D721Med (cell line): ENCODE data around the gene HIGD1B.

Source experiments
- DNase-seq: peaks from one replicate; pipeline ENCODE4 v3.0.0; 2011; ENCODE audit warnings: low spot score; ENCODE audit not compliant: insufficient read length
- FAIRE-seq: peaks from 2 replicates; lab custom pipeline; 2011; peaks lifted over from hg19 to GRCh38; lab: Jason Lieb, UNC
- CTCF ChIP-seq: IDR thresholded peaks from 2 replicates; pipeline ENCODE4 v1.5.1; 2012; ENCODE audit warnings: mild to moderate bottlenecking, control low read depth; ENCODE audit not compliant: insufficient read depth; ENCODE audit errors: missing control alignments

HIGD1B gene

GRCh38 chr17:44850612-44851011, 2.9 kb downstream of the HIGD1B start:
- DNase-seq (no peak), FAIRE-seq (no peak)
- no peak for TF ChIP-seq CTCF

GRCh38 chr17:44854192-44854591, 6.5 kb downstream of the HIGD1B start:
- TF ChIP-seq CTCF = no peak
- DNase-seq = no peak
- no peak for FAIRE-seq

- FAIRE-seq (no peak), DNase-seq (no peak)
- no peak for TF ChIP-seq CTCF
Observed at GRCh38 chr17:44859701-44860100, 12.0 kb downstream of the HIGD1B start.

GRCh38 chr17:44862278-44862914, 14.7 kb downstream of the HIGD1B start:
- no peak for FAIRE-seq
- no peak for DNase-seq
- no peak for TF ChIP-seq CTCF

- DNase-seq = no peak
- no peak for TF ChIP-seq CTCF
- no peak for FAIRE-seq
Observed at GRCh38 chr17:44863061-44863918, 15.6 kb downstream of the HIGD1B start.

GRCh38 chr17:44864831-44865230, 17.1 kb downstream of the HIGD1B start:
- no peak for TF ChIP-seq CTCF
- FAIRE-seq (no peak), DNase-seq (no peak)

GRCh38 chr17:44865231-44865660, 17.6 kb downstream of the HIGD1B start:
- FAIRE-seq (no peak), DNase-seq (peak; percentile 63)
- peak; percentile 95 for TF ChIP-seq CTCF
